Measurements from ENCODE around the gene PRKAG2.

Gene PRKAG2

DNA sequence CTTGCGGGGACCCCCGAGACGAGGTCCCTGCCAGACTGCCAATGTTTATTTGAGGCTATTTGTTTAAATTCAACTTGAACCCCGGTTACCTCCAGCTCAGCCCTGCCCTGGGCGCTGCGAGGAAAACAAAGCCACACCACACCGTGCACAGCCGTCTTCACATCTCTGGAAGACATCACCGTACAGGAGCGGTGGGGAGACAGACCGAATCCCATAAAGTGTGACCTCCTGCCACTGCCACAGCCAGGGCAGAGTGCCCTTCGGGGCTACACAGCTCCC is 40.0 kb downstream of the PRKAG2 start:
- H3K4me1 ChIP-seq (ENCODE audit: control insufficient read depth in 1 of 2, insufficient read depth in 2 of 2, low read length in 2 of 2): peaks cover 0 to 12% of the 10 kb centered on the region in 2 donors
- H3K9ac ChIP-seq (ENCODE audit: low read depth in 1 of 2, low read length in 2 of 2): no peak overlapping the region
- H3K4me3 ChIP-seq (ENCODE audit: low read depth in 1 of 2, low read length in 2 of 2): no peak overlapping the region
- H3K27ac ChIP-seq (ENCODE audit: low read depth, low read length): no peak overlapping the region
- no peaks in the 10 kb centered on the region for H3K27me3 ChIP-seq (ENCODE audit: control insufficient read depth in 1 of 2, insufficient read depth in 2 of 2, low read length in 2 of 2)
- H3K36me3 ChIP-seq (ENCODE audit: control insufficient read depth in 1 of 2, insufficient read depth in 2 of 2, low read length in 2 of 2): no peaks in the 10 kb centered on the region
- no peaks in the 10 kb centered on the region for H3K9me3 ChIP-seq (ENCODE audit: control insufficient read depth in 1 of 2, low read length in 2 of 2)

- Histone ChIP-seq H3K4me1 (ENCODE audit: control insufficient read depth in 1 of 2, insufficient read depth in 2 of 2, low read length in 2 of 2) (peaks cover 0 to 12% of the 10 kb centered on the region in 2 donors), H3K27me3 (ENCODE audit: control insufficient read depth in 1 of 2, insufficient read depth in 2 of 2, low read length in 2 of 2) (no peaks in the 10 kb centered on the region), H3K27ac (ENCODE audit: low read depth, low read length) (no peak overlapping the region), H3K9me3 (ENCODE audit: control insufficient read depth in 1 of 2, low read length in 2 of 2) (no peaks in the 10 kb centered on the region), H3K4me3 (ENCODE audit: low read depth in 1 of 2, low read length in 2 of 2) (no peak overlapping the region), H3K9ac (ENCODE audit: low read depth in 1 of 2, low read length in 2 of 2) (no peak overlapping the region), H3K36me3 (ENCODE audit: control insufficient read depth in 1 of 2, insufficient read depth in 2 of 2, low read length in 2 of 2) (no peaks in the 10 kb centered on the region)
These were observed 40.6 kb downstream of the PRKAG2 start for GRCh38 chr7:151836191-151836926.

GRCh38 chr7:151835636-151836035 is 41.3 kb downstream of the PRKAG2 start:
- H3K9ac ChIP-seq (ENCODE audit: low read depth in 1 of 2, low read length in 2 of 2): no peak overlapping the region
- H3K4me1 ChIP-seq (ENCODE audit: control insufficient read depth in 1 of 2, insufficient read depth in 2 of 2, low read length in 2 of 2): peaks cover 0 to 12% of the 10 kb centered on the region in 2 donors
- H3K27me3 ChIP-seq (ENCODE audit: control insufficient read depth in 1 of 2, insufficient read depth in 2 of 2, low read length in 2 of 2): no peaks in the 10 kb centered on the region
- H3K36me3 ChIP-seq (ENCODE audit: control insufficient read depth in 1 of 2, insufficient read depth in 2 of 2, low read length in 2 of 2): no peaks in the 10 kb centered on the region
- H3K4me3 ChIP-seq (ENCODE audit: low read depth in 1 of 2, low read length in 2 of 2): no peak overlapping the region
- H3K27ac ChIP-seq (ENCODE audit: low read depth, low read length): no peak overlapping the region
- no peaks in the 10 kb centered on the region for H3K9me3 ChIP-seq (ENCODE audit: control insufficient read depth in 1 of 2, low read length in 2 of 2)

DNA sequence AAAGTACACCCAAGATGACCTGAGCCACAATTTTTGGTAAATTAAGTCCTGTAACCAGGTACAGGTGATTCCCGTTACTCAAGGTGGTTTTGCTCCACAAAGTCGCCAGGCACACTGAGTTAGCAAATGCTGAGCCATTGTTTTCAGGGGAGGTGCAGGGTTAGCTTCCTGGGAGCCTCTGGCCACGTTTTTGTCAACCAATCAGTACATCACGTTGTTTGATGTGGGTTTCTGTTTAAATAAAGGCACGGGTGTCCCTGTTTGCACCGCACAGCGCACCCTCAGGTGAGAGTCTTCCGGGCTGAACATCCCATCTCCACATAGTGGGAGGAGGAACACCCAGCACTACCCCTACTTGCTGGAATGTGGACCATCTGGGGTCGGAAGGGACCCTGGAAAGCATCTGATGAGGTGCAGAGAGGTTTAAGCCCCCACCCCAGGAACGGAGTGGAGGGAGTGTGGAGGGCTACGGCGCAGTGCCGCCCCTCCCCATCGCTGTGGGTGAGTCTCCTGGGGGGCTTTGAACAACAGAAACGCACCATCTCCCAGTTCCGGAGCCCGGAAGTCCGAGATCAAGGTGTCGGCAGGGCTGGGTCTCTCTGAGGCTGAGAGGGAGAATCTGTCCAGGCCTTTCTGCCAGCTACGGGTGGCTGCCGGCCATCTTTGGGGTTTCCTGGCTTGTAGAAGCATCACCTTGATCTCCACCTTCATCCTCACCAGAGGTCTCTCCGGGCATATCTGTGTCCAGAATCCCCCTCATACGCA is 42.5 kb downstream of the PRKAG2 start:
- H3K27me3 ChIP-seq (ENCODE audit: control insufficient read depth in 1 of 2, insufficient read depth in 2 of 2, low read length in 2 of 2): no peaks in the 10 kb centered on the region
- no peak overlapping the region for H3K4me3 ChIP-seq (ENCODE audit: low read depth in 1 of 2, low read length in 2 of 2)
- no peak overlapping the region for H3K9ac ChIP-seq (ENCODE audit: low read depth in 1 of 2, low read length in 2 of 2)
- no peaks in the 10 kb centered on the region for H3K36me3 ChIP-seq (ENCODE audit: control insufficient read depth in 1 of 2, insufficient read depth in 2 of 2, low read length in 2 of 2)
- H3K9me3 ChIP-seq (ENCODE audit: control insufficient read depth in 1 of 2, low read length in 2 of 2): no peaks in the 10 kb centered on the region
- H3K4me1 ChIP-seq (ENCODE audit: control insufficient read depth in 1 of 2, insufficient read depth in 2 of 2, low read length in 2 of 2): peaks cover 0 to 5% of the 10 kb centered on the region in 2 donors
- no peak overlapping the region for H3K27ac ChIP-seq (ENCODE audit: low read depth, low read length)

DNA sequence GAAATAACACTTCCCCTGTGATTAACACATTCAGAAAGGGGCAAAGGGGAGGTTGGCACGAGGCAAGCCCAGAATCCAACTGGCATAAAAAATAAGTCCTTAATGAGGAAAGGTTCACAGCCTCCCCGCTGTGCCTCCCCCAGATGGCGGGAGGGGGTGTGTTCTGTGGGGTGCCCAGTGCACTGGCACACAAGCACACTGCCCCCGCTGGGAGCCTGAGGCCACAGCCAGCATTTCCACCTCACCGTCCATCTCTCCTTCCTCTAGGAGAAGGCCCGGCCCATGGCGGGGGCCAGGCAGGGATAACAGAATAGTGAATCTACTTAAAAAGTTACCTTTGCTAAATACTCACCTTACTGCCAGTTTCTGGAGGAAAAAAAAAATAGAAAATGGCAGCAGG is 43.2 kb downstream of the PRKAG2 start:
- no peaks in the 10 kb centered on the region for H3K27me3 ChIP-seq (ENCODE audit: control insufficient read depth in 1 of 2, insufficient read depth in 2 of 2, low read length in 2 of 2)
- no peaks in the 10 kb centered on the region for H3K4me1 ChIP-seq (ENCODE audit: control insufficient read depth in 1 of 2, insufficient read depth in 2 of 2, low read length in 2 of 2)
- H3K9me3 ChIP-seq (ENCODE audit: control insufficient read depth in 1 of 2, low read length in 2 of 2): no peaks in the 10 kb centered on the region
- no peaks in the 10 kb centered on the region for H3K36me3 ChIP-seq (ENCODE audit: control insufficient read depth in 1 of 2, insufficient read depth in 2 of 2, low read length in 2 of 2)
- no peak overlapping the region for H3K9ac ChIP-seq (ENCODE audit: low read depth in 1 of 2, low read length in 2 of 2)
- no peak overlapping the region for H3K4me3 ChIP-seq (ENCODE audit: low read depth in 1 of 2, low read length in 2 of 2)
- no peak overlapping the region for H3K27ac ChIP-seq (ENCODE audit: low read depth, low read length)

DNA sequence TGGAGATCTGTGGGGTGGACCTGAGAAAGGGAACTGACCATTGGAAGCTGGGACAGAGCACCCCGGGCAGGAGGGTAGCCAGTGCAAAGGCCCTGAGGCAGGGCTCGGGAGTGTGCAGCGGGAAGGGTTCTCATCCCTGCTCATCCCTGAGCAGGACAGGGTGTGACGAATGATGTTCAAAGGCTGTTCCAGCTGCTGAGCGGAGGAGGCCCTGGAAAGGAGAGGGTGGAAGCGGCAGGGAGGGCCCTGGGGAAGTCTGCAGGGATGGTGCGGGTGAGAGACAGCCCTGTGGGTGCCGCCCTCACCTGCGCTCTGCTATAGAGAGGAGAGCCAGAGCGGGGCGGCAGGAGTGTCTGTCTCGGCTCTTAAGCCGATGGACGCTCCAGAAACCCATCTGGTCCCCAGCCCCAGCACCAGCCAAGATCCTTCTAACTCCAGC is 43.7 kb downstream of the PRKAG2 start:
- no peak overlapping the region for H3K4me3 ChIP-seq (ENCODE audit: low read depth in 1 of 2, low read length in 2 of 2)
- no peaks in the 10 kb centered on the region for H3K27me3 ChIP-seq (ENCODE audit: control insufficient read depth in 1 of 2, insufficient read depth in 2 of 2, low read length in 2 of 2)
- H3K9me3 ChIP-seq (ENCODE audit: control insufficient read depth in 1 of 2, low read length in 2 of 2): no peaks in the 10 kb centered on the region

DNA sequence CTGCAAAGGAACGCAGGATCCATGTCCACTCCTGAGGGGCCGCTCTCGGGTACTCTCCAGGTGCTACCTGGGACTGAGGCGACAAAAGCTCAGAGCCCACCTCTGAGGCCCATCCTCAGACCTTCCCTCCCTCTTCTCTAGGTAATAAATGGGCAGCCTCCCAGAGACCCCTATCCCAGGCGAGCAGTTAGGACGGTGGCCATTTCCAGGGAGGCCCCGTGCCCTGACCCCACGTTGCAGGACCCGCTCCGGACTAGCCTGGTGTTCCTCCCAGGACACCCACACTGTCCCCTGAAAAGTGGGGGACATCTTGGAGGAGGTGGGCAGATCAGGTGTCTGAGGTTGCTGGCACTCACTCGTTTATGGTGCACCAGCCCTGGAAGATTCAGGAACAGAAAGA is 44.3 kb downstream of the PRKAG2 start:
- no peak overlapping the region for H3K4me3 ChIP-seq (ENCODE audit: low read depth in 1 of 2, low read length in 2 of 2)
- H3K9ac ChIP-seq (ENCODE audit: low read depth in 1 of 2, low read length in 2 of 2): no peak overlapping the region
- H3K4me1 ChIP-seq (ENCODE audit: control insufficient read depth in 1 of 2, insufficient read depth in 2 of 2, low read length in 2 of 2): no peaks in the 10 kb centered on the region
- no peak overlapping the region for H3K27ac ChIP-seq (ENCODE audit: low read depth, low read length)
- no peaks in the 10 kb centered on the region for H3K27me3 ChIP-seq (ENCODE audit: control insufficient read depth in 1 of 2, insufficient read depth in 2 of 2, low read length in 2 of 2)
- no peaks in the 10 kb centered on the region for H3K36me3 ChIP-seq (ENCODE audit: control insufficient read depth in 1 of 2, insufficient read depth in 2 of 2, low read length in 2 of 2)
- H3K9me3 ChIP-seq (ENCODE audit: control insufficient read depth in 1 of 2, low read length in 2 of 2): no peaks in the 10 kb centered on the region

More for the DNA sequence above, 43.7 kb downstream of the PRKAG2 start:
- no peak overlapping the region for H3K9ac ChIP-seq (ENCODE audit: low read depth in 1 of 2, low read length in 2 of 2)
- H3K27ac ChIP-seq (ENCODE audit: low read depth, low read length): no peak overlapping the region
- no peaks in the 10 kb centered on the region for H3K36me3 ChIP-seq (ENCODE audit: control insufficient read depth in 1 of 2, insufficient read depth in 2 of 2, low read length in 2 of 2)
- H3K4me1 ChIP-seq (ENCODE audit: control insufficient read depth in 1 of 2, insufficient read depth in 2 of 2, low read length in 2 of 2): no peaks in the 10 kb centered on the region

DNA sequence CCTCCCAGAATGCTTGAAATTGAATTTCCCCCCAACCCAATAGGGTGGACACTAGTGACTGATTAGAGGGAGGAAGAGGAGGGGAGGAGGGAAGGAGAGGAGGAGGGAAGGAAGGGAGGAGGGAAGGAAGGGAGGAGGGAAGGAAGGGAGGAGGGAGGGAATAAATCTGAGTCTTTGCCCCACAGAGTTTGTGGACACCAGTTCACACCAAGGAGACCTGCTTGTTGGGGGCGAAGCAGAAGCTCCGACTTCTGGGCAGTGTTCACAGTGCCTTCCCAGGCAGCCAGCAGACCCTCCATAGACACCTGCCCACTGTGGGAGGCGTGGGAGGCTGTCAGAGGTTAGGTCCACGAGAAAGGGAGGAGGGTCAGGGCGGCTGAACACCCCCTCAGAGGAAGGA is 44.8 kb downstream of the PRKAG2 start:
- Histone ChIP-seq H3K4me1 (ENCODE audit: control insufficient read depth in 1 of 2, insufficient read depth in 2 of 2, low read length in 2 of 2) (no peaks in the 10 kb centered on the region), H3K4me3 (ENCODE audit: low read depth in 1 of 2, low read length in 2 of 2) (no peak overlapping the region), H3K36me3 (ENCODE audit: control insufficient read depth in 1 of 2, insufficient read depth in 2 of 2, low read length in 2 of 2) (no peaks in the 10 kb centered on the region), H3K27ac (ENCODE audit: low read depth, low read length) (no peak overlapping the region), H3K27me3 (ENCODE audit: control insufficient read depth in 1 of 2, insufficient read depth in 2 of 2, low read length in 2 of 2) (no peaks in the 10 kb centered on the region), H3K9me3 (ENCODE audit: control insufficient read depth in 1 of 2, low read length in 2 of 2) (no peaks in the 10 kb centered on the region), H3K9ac (ENCODE audit: low read depth in 1 of 2, low read length in 2 of 2) (no peak overlapping the region)

GRCh38 chr7:151831606-151832005 is 45.3 kb downstream of the PRKAG2 start:
- Histone ChIP-seq H3K9ac (ENCODE audit: low read depth in 1 of 2, low read length in 2 of 2) (no peak overlapping the region), H3K4me3 (ENCODE audit: low read depth in 1 of 2, low read length in 2 of 2) (no peak overlapping the region), H3K9me3 (ENCODE audit: control insufficient read depth in 1 of 2, low read length in 2 of 2) (no peaks in the 10 kb centered on the region), H3K27ac (ENCODE audit: low read depth, low read length) (no peak overlapping the region), H3K27me3 (ENCODE audit: control insufficient read depth in 1 of 2, insufficient read depth in 2 of 2, low read length in 2 of 2) (no peaks in the 10 kb centered on the region), H3K36me3 (ENCODE audit: control insufficient read depth in 1 of 2, insufficient read depth in 2 of 2, low read length in 2 of 2) (no peaks in the 10 kb centered on the region), H3K4me1 (ENCODE audit: control insufficient read depth in 1 of 2, insufficient read depth in 2 of 2, low read length in 2 of 2) (no peaks in the 10 kb centered on the region)

GRCh38 chr7:151830121-151830830 is 46.6 kb downstream of the PRKAG2 start:
- Histone ChIP-seq H3K9me3 (ENCODE audit: control insufficient read depth in 1 of 2, low read length in 2 of 2) (no peaks in the 10 kb centered on the region), H3K36me3 (ENCODE audit: control insufficient read depth in 1 of 2, insufficient read depth in 2 of 2, low read length in 2 of 2) (no peaks in the 10 kb centered on the region), H3K27me3 (ENCODE audit: control insufficient read depth in 1 of 2, insufficient read depth in 2 of 2, low read length in 2 of 2) (no peaks in the 10 kb centered on the region), H3K4me1 (ENCODE audit: control insufficient read depth in 1 of 2, insufficient read depth in 2 of 2, low read length in 2 of 2) (peaks cover 7% of the 10 kb centered on the region in 2 donors), H3K9ac (ENCODE audit: low read depth in 1 of 2, low read length in 2 of 2) (no peak overlapping the region), H3K27ac (ENCODE audit: low read depth, low read length) (no peak overlapping the region), H3K4me3 (ENCODE audit: low read depth in 1 of 2, low read length in 2 of 2) (no peak overlapping the region)

All from duodenal mucosa (tissue), 2 donors.